Measurements from ENCODE around the gene SNRPB2.

The SNRPB2 gene

Small RNA genes within 50 kb of the gene (small RNA-seq; reads per million reads assigned to genes)
- gene AL135938.1: 0 reads per million in 2 experiments

Measured in SK-N-DZ (cell line).